AG04449 (cell line): ENCODE results near the gene FRMD4B.
"Not testable (repeated sequence)": the region's sequence is repeated elsewhere in the genome, so short reads cannot be mapped to it uniquely, and the experiment has no call there.

Experiments used
- CTCF ChIA-PET: fragments of 350-600 bp; formaldehyde crosslinking; extraction: SDS; loops from one replicate; lab custom pipeline; 2021; ENCODE audit warnings: antibody characterized with exemption; lab: Yijun Ruan, JAX
- POLR2A ChIA-PET: fragments of 400-600, 350-600 bp; formaldehyde crosslinking; extraction: SDS; loops from one replicate; lab custom pipeline; 2020; ENCODE audit warnings: antibody characterized with exemption, inconsistent platforms; lab: Yijun Ruan, JAX
- DNase-seq: peaks from one replicate; pipeline ENCODE4 v3.0.0-alpha.2; 2010; ENCODE audit warnings: low read depth, low spot score
- H3K4me3 ChIP-seq: 2 replicates; pipeline ENCODE4 v1.5.1; 2011; ENCODE audit warnings: low read depth, mild to moderate bottlenecking, control low read depth, low read length
- CTCF ChIP-seq: IDR thresholded peaks from one replicate; pipeline ENCODE4 v1.5.1; 2011; ENCODE audit warnings: mild to moderate bottlenecking, moderate library complexity, low read length, control low read depth, inconsistent platforms; ENCODE audit not compliant: insufficient read depth; ENCODE audit errors: missing control alignments

FRMD4B gene

GRCh38 chr3:69323941-69324340 lies 61.9 kb downstream of the FRMD4B start:
- no peak overlapping the region for H3K4me3 ChIP-seq
- no peak for DNase-seq
- POLR2A ChIA-PET, result no interaction called here
- no peak for TF ChIP-seq CTCF
- CTCF ChIA-PET, result interaction anchor here (0.9 to 4.4 kb wide), 8 partner anchors 12 to 162 kb away, joined by 3 to 36 read pairs (median 6); no protein-coding TSS in a partner anchor

GRCh38 chr3:69322512-69322911 lies 63.4 kb downstream of the FRMD4B start:
- H3K4me3 ChIP-seq, DNase-seq, POLR2A ChIA-PET: not testable (repeated sequence)
- CTCF ChIA-PET, result interaction anchor here (0.8 to 4.4 kb wide), 5 partner anchors 11 to 202 kb away, joined by 3 to 40 read pairs (median 19); no protein-coding TSS in a partner anchor

- no peak overlapping the region for H3K4me3 ChIP-seq
- no peak for TF ChIP-seq CTCF
- CTCF ChIA-PET, result interaction anchor here (0.8 to 4.4 kb wide), 7 partner anchors 10 to 201 kb away, joined by 3 to 40 read pairs (median 13); no protein-coding TSS in a partner anchor
- POLR2A ChIA-PET, result interaction anchor here (0.6 kb wide), 1 partner anchor 12 kb away, joined by 3 read pairs; no protein-coding TSS in a partner anchor
- no peak for DNase-seq
Observed at GRCh38 chr3:69322158-69322509, 63.8 kb downstream of the FRMD4B start.

- no peak for TF ChIP-seq CTCF
- POLR2A ChIA-PET, result interaction anchor here (0.6 kb wide), 1 partner anchor 13 kb away, joined by 3 read pairs; no protein-coding TSS in a partner anchor
- CTCF ChIA-PET, result interaction anchor here (1.0 to 4.4 kb wide), 7 partner anchors 10 to 201 kb away, joined by 4 to 40 read pairs (median 13); no protein-coding TSS in a partner anchor
Observed at GRCh38 chr3:69321301-69322157, 64.4 kb downstream of the FRMD4B start.

GRCh38 chr3:69320871-69321271 lies 65.0 kb downstream of the FRMD4B start:
- H3K4me3 ChIP-seq, result no peak overlapping the region
- ChIA-PET CTCF (interaction anchor here (0.7 to 4.4 kb wide), 8 partner anchors 9 to 473 kb away, joined by 3 to 40 read pairs (median 11); no protein-coding TSS in a partner anchor), POLR2A (no interaction called here)
- no peak for DNase-seq
- no peak for TF ChIP-seq CTCF

More at GRCh38 chr3:69321301-69322157, 64.4 kb downstream of the FRMD4B start:
- no peak for DNase-seq
- H3K4me3 ChIP-seq, result no peak overlapping the region

GRCh38 chr3:69319652-69320051 lies 66.2 kb downstream of the FRMD4B start:
- no peak overlapping the region for H3K4me3 ChIP-seq
- TF ChIP-seq CTCF, result no peak
- DNase-seq, result no peak
- ChIA-PET POLR2A (no interaction called here), CTCF (interaction anchor here (0.7 to 3.5 kb wide), 7 partner anchors 9 to 158 kb away, joined by 3 to 40 read pairs (median 6); no protein-coding TSS in a partner anchor)
